Motor neuron (in vitro differentiated cells): ENCODE data around the gene HSPA2. TPM values are rescaled to one million over a fixed set of nuclear protein-coding genes. Genes with fewer than 3 reads are reported as not detected.

ENCODE experiments used
- ATAC-seq, 8 experiments: fragments of 200-7000 bp; cut with Tn5 transposase; replicated peaks in 6 of 8; 2 replicates each; pipeline ENCODE4 v1.8.0; 2021; ENCODE audit warnings: mild to moderate bottlenecking in 8 of 8, moderate library complexity in 8 of 8
- H3K27ac ChIP-seq, 2 donors: fragments of 250-450 bp; sonication (Bioruptor Pico); 2 replicates each; pipeline ENCODE4 v1.9.0; 2021; ENCODE audit warnings: antibody characterized with exemption in 2 of 2, mild to moderate bottlenecking in 2 of 2, moderate library complexity in 1 of 2
- H3K4me1 ChIP-seq, 2 donors: fragments of 250-450 bp; sonication (Bioruptor Pico); replicated peaks in 1 of 2; 2 replicates each; pipeline ENCODE4 v1.6.1; 2021; ENCODE audit warnings: antibody characterized with exemption in 2 of 2, mild to moderate bottlenecking in 2 of 2, moderate library complexity in 1 of 2
- H3K4me3 ChIP-seq, 5 donors: fragments of 250-450 bp; sonication (Bioruptor Pico); 2 replicates each; pipeline ENCODE4 v1.9.0; 2021; ENCODE audit warnings: antibody characterized with exemption in 5 of 5, mild to moderate bottlenecking in 5 of 5, moderate library complexity in 4 of 5
- WGBS, 10 experiments: fragments of 450-650 bp; shearing (Covaris generic); methylation state at CpG; one replicate each; pipeline ENCODE4 v1.0.0; 2022; 5-methylcytosine and 5-hydroxymethylcytosine counted together
- in situ Hi-C, 9 experiments: fragments of 400-800 bp; cut with MboI; loops; one replicate each; pipeline ENCODE4 v1.15.0; 2021; ENCODE audit warnings: low sequenced_read_pairs in 9 of 9, low pct_unique_long_range_greater_than_20kb in 2 of 9; ENCODE audit not compliant: unreplicated experiment in 9 of 9
- total RNA-seq, 8 experiments: library from RNA; unstranded; fragments of 300-600 nt; gene quantifications; 2 replicates each; pipeline versions ENCODE4 v1.2.3 to v1.2.4, GENCODE V29; 2022

The HSPA2 gene
- total RNA-seq: 10 to 100 TPM in 2 of 8 experiments, 1 to 10 TPM in 6; 1.3 to 25.7 (median 5.7) TPM

DNA sequence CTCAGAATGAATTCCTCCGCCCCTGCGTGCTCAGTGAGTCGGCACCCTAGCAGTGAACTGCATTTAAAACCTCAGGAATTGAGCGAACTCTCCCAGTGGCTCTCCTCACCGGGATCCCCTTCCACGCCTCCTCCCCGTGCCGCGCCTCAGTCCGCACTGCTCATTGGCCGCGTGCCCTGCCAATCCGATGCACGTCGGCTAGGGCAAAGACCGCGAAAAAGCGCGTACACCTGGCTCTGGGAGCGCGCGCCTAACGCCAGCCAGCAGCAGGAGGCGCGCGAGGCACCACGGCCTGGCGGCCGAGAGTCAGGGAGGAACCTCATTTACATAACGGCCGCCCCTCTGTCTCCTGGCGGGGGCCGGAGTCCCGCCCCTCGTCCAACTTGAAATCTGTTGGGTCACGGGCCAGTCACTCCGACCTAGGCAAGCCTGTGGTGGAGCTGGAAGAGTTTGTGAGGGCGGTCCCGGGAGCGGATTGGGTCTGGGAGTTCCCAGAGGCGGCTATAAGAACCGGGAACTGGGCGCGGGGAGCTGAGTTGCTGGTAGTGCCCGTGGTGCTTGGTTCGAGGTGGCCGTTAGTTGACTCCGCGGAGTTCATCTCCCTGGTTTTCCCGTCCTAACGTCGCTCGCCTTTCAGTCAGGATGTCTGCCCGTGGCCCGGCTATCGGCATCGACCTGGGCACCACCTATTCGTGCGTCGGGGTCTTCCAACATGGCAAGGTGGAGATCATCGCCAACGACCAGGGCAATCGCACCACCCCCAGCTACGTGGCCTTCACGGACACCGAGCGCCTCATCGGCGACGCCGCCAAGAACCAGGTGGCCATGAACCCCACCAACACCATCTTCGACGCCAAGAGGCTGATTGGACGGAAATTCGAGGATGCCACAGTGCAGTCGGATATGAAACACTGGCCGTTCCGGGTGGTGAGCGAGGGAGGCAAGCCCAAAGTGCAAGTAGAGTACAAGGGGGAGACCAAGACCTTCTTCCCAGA, at the start of gene HSPA2:
HSPA2 (plus strand) TSS at position 534 of the 995 bp plus-strand sequence; CDS start at position 643, 109 bp downstream.
- ATAC-seq: peak; percentile 19 to 97 (median 94)
- 3 to 75% (median 42%) methylated on average over 5 to 22 of the region's 79 CpGs; no CpG with 5 or more reads in 2 of the 10 experiments for WGBS, 10 experiments
- Histone ChIP-seq H3K4me3 (peak within 1 kb of the TSS in 4 of 5 donors; percentile 36 to 56 (median 45)), H3K27ac (peak within 1 kb of the TSS in 1 of 2 donors; percentile 44), H3K4me1 (no peaks in the 10 kb centered on the region)
- in situ Hi-C loops: loop anchor here in 3 of 9 experiments (10.0 to 25.0 kb wide), 3 partner anchors 94 to 347 kb away; partner anchors contain the start of gene SPTB (in 1 of the 3)

- 80 to 100% (median 93%) methylated on average over 1 to 2 of the region's 2 CpGs; no CpG with 5 or more reads in 3 of the 10 experiments for WGBS, 10 experiments
- in situ Hi-C loops: no loop called here
- ATAC-seq: no peak
- no peak overlapping the region for H3K27ac ChIP-seq
- H3K4me1 ChIP-seq: no peaks in the 10 kb centered on the region
- no peak overlapping the region for H3K4me3 ChIP-seq
Observed at GRCh38 chr14:64491637-64492036, 48.9 kb upstream of the HSPA2 start.

DNA sequence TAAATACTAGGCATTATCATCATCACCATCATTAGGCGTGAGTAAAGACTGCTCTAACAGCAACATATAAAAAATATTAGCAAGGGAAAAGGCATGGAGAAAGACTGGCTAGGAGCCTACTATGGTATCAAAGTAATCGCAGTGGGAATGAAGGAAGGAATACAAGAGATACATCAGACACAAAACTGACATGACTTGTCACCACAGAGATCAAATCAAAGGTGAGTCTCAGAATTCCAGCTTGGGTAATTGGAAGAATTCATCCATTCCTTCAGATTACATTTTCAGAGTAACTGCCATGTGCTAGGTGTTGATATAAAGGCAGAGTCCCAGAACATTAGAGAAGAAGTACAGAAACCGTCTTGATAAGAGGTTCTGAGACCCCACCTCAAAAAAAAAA, 47.1 kb upstream of the HSPA2 start:
- in situ Hi-C loops: no loop called here
- no peak for ATAC-seq
- Histone ChIP-seq H3K4me1 (no peaks in the 10 kb centered on the region), H3K4me3 (no peak overlapping the region), H3K27ac (no peak overlapping the region)
- WGBS, 10 experiments: 79 to 100% (median 96%) methylated on average over 1 to 3 of the region's 3 CpGs

DNA sequence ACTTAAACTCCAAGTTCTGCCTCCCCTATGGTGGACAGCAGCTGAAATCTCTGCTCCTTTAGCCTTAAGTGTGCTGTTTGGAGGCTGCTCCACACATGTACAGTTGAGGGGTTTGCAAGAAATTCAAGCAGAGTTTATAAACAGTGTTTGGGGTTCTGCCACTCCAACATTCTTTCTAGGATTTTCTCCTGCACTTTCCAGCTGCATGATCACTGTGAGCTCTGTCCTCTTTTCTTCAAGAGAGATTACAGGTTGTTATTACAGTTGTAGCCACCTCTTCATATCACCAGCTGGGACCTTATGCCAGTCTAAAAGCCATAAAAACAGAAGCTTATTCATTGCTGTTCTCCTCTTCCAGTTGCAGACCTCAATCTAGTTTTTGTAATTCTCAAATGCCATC, 45.3 kb upstream of the HSPA2 start:
- in situ Hi-C loops: no loop called here
- Histone ChIP-seq H3K4me1 (no peaks in the 10 kb centered on the region), H3K4me3 (no peak overlapping the region), H3K27ac (no peak overlapping the region)
- no peak for ATAC-seq

- Histone ChIP-seq H3K4me1 (peaks cover 6 to 7% of the 10 kb centered on the region in 2 donors), H3K4me3 (no peak overlapping the region), H3K27ac (no peak overlapping the region)
- no peak for ATAC-seq
- in situ Hi-C loops: no loop called here
Observed at GRCh38 chr14:64496764-64497163, 43.8 kb upstream of the HSPA2 start.

GRCh38 chr14:64500088-64500487, 40.5 kb upstream of the HSPA2 start:
- ATAC-seq: no peak
- in situ Hi-C loops: no loop called here
- WGBS, 10 experiments: 88 to 100% (median 100%) methylated on average over 1 of the region's 1 CpG; no CpG with 5 or more reads in 2 of the 10 experiments
- Histone ChIP-seq H3K4me1 (peaks cover 13 to 17% of the 10 kb centered on the region in 2 donors), H3K4me3 (no peak overlapping the region), H3K27ac (no peak overlapping the region)

GRCh38 chr14:64501411-64502171, 39.0 kb upstream of the HSPA2 start:
- ATAC-seq: peak in 2 of 8 experiments; percentile 1 to 4
- peaks cover 14 to 21% of the 10 kb centered on the region in 2 donors for H3K4me1 ChIP-seq
- in situ Hi-C loops: no loop called here
- WGBS, 10 experiments: 0 to 100% (median 26%) methylated on average over 1 to 7 of the region's 8 CpGs; no CpG with 5 or more reads in 1 of the 10 experiments
- no peak overlapping the region for H3K27ac ChIP-seq
- peak overlapping the region in 3 of 5 donors; percentile 2 to 94 (median 62) for H3K4me3 ChIP-seq

DNA sequence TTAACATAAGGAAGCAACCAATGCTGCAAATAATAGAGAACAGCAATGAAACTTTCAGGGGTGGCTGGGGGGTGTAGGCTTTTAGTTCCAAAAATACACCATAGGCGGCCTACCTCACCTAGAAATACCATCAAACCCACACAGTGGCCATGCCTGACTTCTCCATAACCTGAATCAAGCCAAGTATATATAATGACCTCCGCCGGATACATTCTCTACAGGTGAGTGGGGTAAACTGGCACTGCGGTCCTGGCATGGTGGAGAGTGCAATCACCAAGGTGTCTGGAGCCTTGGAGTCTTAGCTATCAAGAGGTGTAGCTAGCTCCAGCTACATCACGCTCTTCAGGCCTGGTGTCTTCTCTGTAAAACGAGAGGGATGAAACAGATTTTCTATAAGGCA, 38.1 kb upstream of the HSPA2 start:
- in situ Hi-C loops: no loop called here
- ATAC-seq: no peak
- H3K4me1 ChIP-seq: peaks cover 19 to 26% of the 10 kb centered on the region in 2 donors
- H3K27ac ChIP-seq: peak overlapping the region; percentile 89 to 97
- H3K4me3 ChIP-seq: peak overlapping the region; percentile 62 to 94 (median 71)
- WGBS, 10 experiments: 0 to 74% (median 35%) methylated on average over 1 to 5 of the region's 6 CpGs; no CpG with 5 or more reads in 2 of the 10 experiments

DNA sequence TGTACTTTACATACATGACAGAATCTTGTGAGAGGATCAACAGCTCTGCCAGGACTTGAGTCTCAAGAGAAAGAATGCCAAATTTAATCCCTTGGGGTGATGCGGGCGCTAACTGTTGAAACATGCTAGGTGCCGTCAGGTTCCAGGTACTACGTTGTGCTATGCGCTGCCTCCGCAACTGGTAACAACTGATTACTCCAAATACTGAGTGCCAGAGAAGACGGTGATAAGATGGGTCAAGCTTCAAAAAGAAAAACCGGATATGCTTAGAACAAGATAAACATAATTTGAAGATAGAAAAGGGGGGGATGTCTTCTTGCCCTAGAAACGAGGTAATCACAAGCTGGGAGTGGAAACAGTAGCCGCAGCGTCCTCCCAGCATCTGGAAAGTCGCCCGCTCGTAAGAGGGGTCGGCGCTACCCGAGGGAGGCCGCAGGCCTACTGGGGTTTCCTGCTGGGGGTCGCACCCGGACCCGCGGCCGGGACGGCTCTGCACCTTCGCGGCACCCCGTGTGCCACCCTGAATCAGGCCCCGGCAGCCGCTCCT, 37.6 kb upstream of the HSPA2 start:
- peak overlapping the region; percentile 62 to 94 (median 71) for H3K4me3 ChIP-seq
- in situ Hi-C loops: no loop called here
- ATAC-seq: peak in 5 of 8 experiments; percentile 4 to 16 (median 11)
- H3K27ac ChIP-seq: peak overlapping the region; percentile 89 to 97
- WGBS, 10 experiments: 0 to 18% (median 3%) methylated on average over 2 to 17 of the region's 29 CpGs; no CpG with 5 or more reads in 2 of the 10 experiments
- H3K4me1 ChIP-seq: peaks cover 19 to 27% of the 10 kb centered on the region in 2 donors

GRCh38 chr14:64503434-64504309, 36.9 kb upstream of the HSPA2 start, which contains the start of gene ZBTB25:
ZBTB25 (minus strand) TSS chr14:64503838; CDS start chr14:64490533, 13,305 bp downstream.
- in situ Hi-C loops: no loop called here
- peaks cover 19 to 27% of the 10 kb centered on the region in 2 donors for H3K4me1 ChIP-seq

DNA sequence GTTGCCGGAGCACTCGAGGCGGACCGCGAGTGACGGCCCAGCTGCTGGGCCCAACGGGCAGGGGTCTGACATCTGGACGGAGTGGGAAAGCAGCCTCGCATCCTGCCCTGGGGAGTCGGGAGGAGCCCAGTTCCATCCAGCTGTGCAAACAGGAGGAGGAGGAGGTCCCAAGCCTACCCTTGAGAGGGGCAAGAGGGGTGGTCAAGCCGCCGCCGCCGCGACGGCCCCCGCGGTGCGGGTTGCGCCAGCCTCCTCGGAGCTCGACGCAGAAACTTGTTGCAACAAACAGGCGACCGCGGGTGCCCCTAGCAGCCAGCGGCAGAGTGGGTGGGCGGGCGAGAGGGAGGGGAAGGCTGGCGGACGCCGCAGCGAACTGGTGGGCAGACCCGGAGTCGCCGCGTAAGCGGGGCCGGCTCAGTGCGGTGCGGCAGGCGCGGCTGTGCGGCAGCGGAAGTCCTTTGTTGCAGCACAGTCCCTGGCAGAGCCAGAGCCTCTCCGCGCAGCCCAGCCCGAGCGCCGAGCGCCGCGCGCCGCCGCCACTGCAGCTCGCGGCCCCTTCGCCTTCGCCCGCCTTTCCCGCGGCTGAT, 36.1 kb upstream of the HSPA2 start, which contains the start of gene ZBTB1:
ZBTB1 (plus strand) TSS at position 461 of the 587 bp plus-strand sequence. CDS start 16,735 bp downstream, outside the sequence.
- Histone ChIP-seq H3K4me3 (peak within 1 kb of the TSS; percentile 62 to 94 (median 71)), H3K27ac (peak within 1 kb of the TSS; percentile 88 to 97), H3K4me1 (peaks cover 19 to 27% of the 10 kb centered on the region in 2 donors)
- in situ Hi-C loops: no loop called here
- peak; percentile 30 to 63 (median 46) for ATAC-seq
- WGBS, 10 experiments: 0 to 2% (median 0%) methylated on average over 1 to 12 of the region's 63 CpGs; no CpG with 5 or more reads in 5 of the 10 experiments

More at GRCh38 chr14:64503434-64504309, 36.9 kb upstream of the HSPA2 start, which contains the start of gene ZBTB25:
- Histone ChIP-seq H3K27ac (peak within 1 kb of the TSS; percentile 89 to 97), H3K4me3 (peak within 1 kb of the TSS; percentile 62 to 94 (median 71))
- 0% methylated on average over 4 to 19 of the region's 87 CpGs; no CpG with 5 or more reads in 8 of the 10 experiments for WGBS, 10 experiments
- ATAC-seq: peak; percentile 61 to 86 (median 80)
